HepG2 (cell line): ENCODE measurements around the gene NTN5. TPM values are rescaled to one million over a fixed set of nuclear protein-coding genes. Genes with fewer than 3 reads are reported as not detected.

Source experiments
- CEBPB ChIP-seq: IDR thresholded peaks from 2 replicates; pipeline ENCODE4 v1.6.1; 2011; ENCODE audit warnings: low read depth, low read length, improper control_type of control experiment, borderline replicate concordance
- CHD2 ChIP-seq: IDR thresholded peaks from 2 replicates; pipeline ENCODE4 v1.6.1; 2011; ENCODE audit warnings: low read depth, low read length, improper control_type of control experiment
- DPF2 ChIP-seq: sonication (generic); formaldehyde crosslinking; IDR thresholded peaks from 2 replicates; pipeline ENCODE4 v1.4.0; 2020; ENCODE audit warnings: mild to moderate bottlenecking, low read depth, missing genetic modification reagents, borderline replicate concordance
- EHMT2 ChIP-seq: fragments of 200-600 bp; sonication (generic); IDR thresholded peaks from 2 replicates; pipeline ENCODE4 v1.7.0; 2017; ENCODE audit warnings: antibody characterized with exemption, low read depth, low read length, borderline replicate concordance
- EP300 ChIP-seq, 3 experiments: sonication (generic) in 1 of 3; formaldehyde crosslinking in 1 of 3; IDR thresholded peaks; 2 replicates each; pipeline versions ENCODE4 v1.5.1 to v1.6.1; 2011 to 2020; ENCODE audit warnings: low read depth in 2 of 3, low read length in 2 of 3, borderline replicate concordance in 1 of 3, improper control_type of control experiment in 1 of 3, mild to moderate bottlenecking in 1 of 3, missing genetic modification reagents in 1 of 3, moderate library complexity in 1 of 3
- JUN ChIP-seq: sonication (generic); formaldehyde crosslinking; IDR thresholded peaks from 2 replicates; pipeline ENCODE4 v1.4.0; 2020; ENCODE audit warnings: mild to moderate bottlenecking, missing genetic modification reagents
- NFKB2 ChIP-seq: sonication (generic); formaldehyde crosslinking; IDR thresholded peaks from 2 replicates; pipeline ENCODE4 v1.4.0; 2020; ENCODE audit warnings: missing genetic modification reagents, borderline replicate concordance
- SALL1 ChIP-seq: sonication (generic); formaldehyde crosslinking; IDR thresholded peaks from 2 replicates; pipeline ENCODE4 v1.8.0; 2022; ENCODE audit warnings: mild to moderate bottlenecking, missing genetic modification reagents
- ZFP36L1 ChIP-seq: sonication (generic); formaldehyde crosslinking; IDR thresholded peaks from 2 replicates; pipeline ENCODE4 v1.8.0; 2022; ENCODE audit warnings: mild to moderate bottlenecking, missing genetic modification reagents, moderate library complexity
- ZNF143 ChIP-seq: sonication (generic); formaldehyde crosslinking; IDR thresholded peaks from 2 replicates; pipeline ENCODE4 v1.4.0; 2020; ENCODE audit warnings: missing genetic modification reagents
- ZNF256 ChIP-seq: sonication (generic); formaldehyde crosslinking; conservative IDR thresholded peaks from 2 replicates; pipeline ENCODE4 v1.4.0; 2020; ENCODE audit warnings: missing genetic modification reagents
- ZNF335 ChIP-seq: sonication (generic); formaldehyde crosslinking; IDR thresholded peaks from 2 replicates; pipeline ENCODE4 v1.4.0; 2020; ENCODE audit warnings: missing genetic modification reagents
- ZNF605 ChIP-seq: sonication (generic); formaldehyde crosslinking; IDR thresholded peaks from 2 replicates; pipeline ENCODE4 v1.8.0; 2022; ENCODE audit warnings: mild to moderate bottlenecking, missing genetic modification reagents
- ZNF773 ChIP-seq: sonication (generic); formaldehyde crosslinking; IDR thresholded peaks from 2 replicates; pipeline ENCODE4 v1.4.0; 2020; ENCODE audit warnings: missing genetic modification reagents, borderline replicate concordance
- ZSCAN25 ChIP-seq: sonication (generic); formaldehyde crosslinking; IDR thresholded peaks from 2 replicates; pipeline ENCODE4 v1.8.0; 2022; ENCODE audit warnings: mild to moderate bottlenecking, missing genetic modification reagents
- polyA plus RNA-seq, 8 experiments: library from polyadenylated mRNA; depleted of rRNA in 3 of 8; stranded (reverse) in 7 of 8; unstranded in 1 of 8; fragments of >200 nt; fragmentation: Illumina TruSeq in 4 of 8; extraction: Trizol in 4 of 8; gene quantifications; 2 replicates each; pipeline versions ENCODE4 v1.2.1 to v1.2.3, GENCODE V29; 2011 to 2016; ENCODE audit warnings: low read depth in 4 of 8, missing spikeins in 1 of 8, mixed read lengths in 1 of 8; ENCODE audit not compliant: insufficient read depth in 1 of 8
- total RNA-seq, 5 experiments: library from RNA; depleted of rRNA; stranded (reverse); fragments of >200 nt; fragmentation: Illumina TruSeq; extraction: Trizol; gene quantifications; 2 replicates each; pipeline ENCODE4 v1.2.3, GENCODE V29; 2016; ENCODE audit warnings: low read depth in 1 of 5
- TF ChIP-seq, protein P1 (sequence below): sonication (generic); formaldehyde crosslinking; IDR thresholded peaks from 2 replicates; pipeline ENCODE4 v1.5.1; 2020; ENCODE audit warnings: missing genetic modification reagents, mild to moderate bottlenecking, borderline replicate concordance
- TF ChIP-seq, protein P2 (sequence below): sonication (generic); formaldehyde crosslinking; IDR thresholded peaks from 2 replicates; pipeline ENCODE4 v1.5.0; 2020; ENCODE audit warnings: missing genetic modification reagents, mild to moderate bottlenecking, borderline replicate concordance
- TF ChIP-seq, protein P3 (sequence below): IDR thresholded peaks from 2 replicates; pipeline ENCODE4 v1.6.1; 2012; ENCODE audit warnings: low read depth, low read length, improper control_type of control experiment
- TF ChIP-seq, protein P4 (sequence below): sonication (generic); formaldehyde crosslinking; IDR thresholded peaks from 2 replicates; pipeline ENCODE4 v1.8.0; 2022; ENCODE audit warnings: mild to moderate bottlenecking, missing genetic modification reagents; ENCODE audit not compliant: insufficient replicate concordance
- TF ChIP-seq, protein P5 (sequence below): sonication (generic); formaldehyde crosslinking; IDR thresholded peaks from 2 replicates; pipeline ENCODE4 v1.5.0; 2020; ENCODE audit warnings: mild to moderate bottlenecking, missing genetic modification reagents, borderline replicate concordance

NTN5 gene
- total and polyA plus RNA-seq, 2 of the 13 experiments (the other 11 are each of a cell fraction or from before 2014, with no cell fraction given), result 0.05 TPM; not detected in 1

DNA sequence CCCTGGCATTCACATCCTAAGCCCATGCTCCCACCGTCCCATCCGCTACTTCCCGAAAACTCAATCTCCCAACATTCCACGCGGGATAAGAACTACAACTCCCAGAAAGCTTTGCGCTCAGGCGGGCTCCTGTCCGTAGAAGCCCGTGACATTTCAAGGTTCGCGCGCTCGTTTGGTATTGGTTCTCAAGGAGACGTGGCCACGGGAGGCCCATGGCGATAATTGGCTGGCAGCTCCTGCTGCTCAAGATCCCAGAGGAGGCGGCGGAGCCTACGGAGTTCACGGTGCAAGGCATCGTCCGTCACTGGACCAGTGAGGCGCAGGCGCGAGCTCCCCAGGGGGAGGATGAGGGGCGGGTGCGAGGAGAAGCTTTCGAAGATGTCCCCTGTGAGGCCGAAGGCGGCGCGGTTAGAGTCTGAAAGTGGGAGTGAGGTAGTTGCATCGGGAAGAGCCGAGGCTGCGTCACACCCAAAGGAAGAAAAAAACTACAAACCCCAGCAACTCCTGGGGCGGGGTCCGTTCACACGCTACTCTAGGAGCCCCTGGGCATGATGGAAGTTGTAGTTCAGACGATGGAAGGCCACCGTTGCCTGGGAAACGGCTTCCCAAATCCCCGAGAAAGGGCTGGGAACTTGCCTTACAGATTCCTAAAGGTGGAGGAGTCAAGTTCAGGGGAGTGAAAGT, 47.9 kb upstream of the NTN5 start (continued):
- TF ChIP-seq, protein P1, sequence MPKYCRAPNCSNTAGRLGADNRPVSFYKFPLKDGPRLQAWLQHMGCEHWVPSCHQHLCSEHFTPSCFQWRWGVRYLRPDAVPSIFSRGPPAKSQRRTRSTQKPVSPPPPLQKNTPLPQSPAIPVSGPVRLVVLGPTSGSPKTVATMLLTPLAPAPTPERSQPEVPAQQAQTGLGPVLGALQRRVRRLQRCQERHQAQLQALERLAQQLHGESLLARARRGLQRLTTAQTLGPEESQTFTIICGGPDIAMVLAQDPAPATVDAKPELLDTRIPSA (CRISPR knock-in tag), result no peak
- TF ChIP-seq, protein P2, sequence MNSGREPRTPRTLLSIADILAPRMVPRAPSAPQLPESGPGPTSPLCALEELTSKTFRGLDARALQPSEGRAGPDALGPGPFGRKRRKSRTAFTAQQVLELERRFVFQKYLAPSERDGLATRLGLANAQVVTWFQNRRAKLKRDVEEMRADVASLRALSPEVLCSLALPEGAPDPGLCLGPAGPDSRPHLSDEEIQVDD (CRISPR knock-in tag), result no peak
- TF ChIP-seq ZNF773, result no peak
- no peak for TF ChIP-seq ZNF256 (CRISPR knock-in tag)
- TF ChIP-seq CEBPB, result no peak
- no peak for TF ChIP-seq EP300 (IDR thresholded peaks at IDR 0.05; ENCODE audit: low read depth in 2 of 2, low read length in 2 of 2)
- no peak; the same call in 1 of the 2 replicates for TF ChIP-seq EP300 (CRISPR knock-in tag; IDR thresholded peaks at IDR 0.05; ENCODE audit: borderline replicate concordance)
- TF ChIP-seq ZNF605 (CRISPR knock-in tag), result no peak
- 0 out of 2 replicates have a peak, but pooled peaks have one; percentile 54 for TF ChIP-seq ZNF335 (CRISPR knock-in tag)
- TF ChIP-seq CHD2, result peak; percentile 72
- TF ChIP-seq, protein P3, sequence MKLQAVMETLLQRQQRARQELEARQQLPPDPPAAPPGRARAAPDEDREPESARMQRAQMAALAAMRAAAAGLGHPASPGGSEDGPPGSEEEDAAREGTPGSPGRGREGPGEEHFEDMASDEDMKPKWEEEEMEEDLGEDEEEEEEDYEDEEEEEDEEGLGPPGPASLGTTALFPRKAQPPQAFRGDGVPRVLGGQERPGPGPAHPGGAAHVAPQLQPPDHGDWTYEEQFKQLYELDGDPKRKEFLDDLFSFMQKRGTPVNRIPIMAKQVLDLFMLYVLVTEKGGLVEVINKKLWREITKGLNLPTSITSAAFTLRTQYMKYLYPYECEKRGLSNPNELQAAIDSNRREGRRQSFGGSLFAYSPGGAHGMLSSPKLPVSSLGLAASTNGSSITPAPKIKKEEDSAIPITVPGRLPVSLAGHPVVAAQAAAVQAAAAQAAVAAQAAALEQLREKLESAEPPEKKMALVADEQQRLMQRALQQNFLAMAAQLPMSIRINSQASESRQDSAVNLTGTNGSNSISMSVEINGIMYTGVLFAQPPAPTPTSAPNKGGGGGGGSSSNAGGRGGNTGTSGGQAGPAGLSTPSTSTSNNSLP, result no peak
- TF ChIP-seq, protein P4, sequence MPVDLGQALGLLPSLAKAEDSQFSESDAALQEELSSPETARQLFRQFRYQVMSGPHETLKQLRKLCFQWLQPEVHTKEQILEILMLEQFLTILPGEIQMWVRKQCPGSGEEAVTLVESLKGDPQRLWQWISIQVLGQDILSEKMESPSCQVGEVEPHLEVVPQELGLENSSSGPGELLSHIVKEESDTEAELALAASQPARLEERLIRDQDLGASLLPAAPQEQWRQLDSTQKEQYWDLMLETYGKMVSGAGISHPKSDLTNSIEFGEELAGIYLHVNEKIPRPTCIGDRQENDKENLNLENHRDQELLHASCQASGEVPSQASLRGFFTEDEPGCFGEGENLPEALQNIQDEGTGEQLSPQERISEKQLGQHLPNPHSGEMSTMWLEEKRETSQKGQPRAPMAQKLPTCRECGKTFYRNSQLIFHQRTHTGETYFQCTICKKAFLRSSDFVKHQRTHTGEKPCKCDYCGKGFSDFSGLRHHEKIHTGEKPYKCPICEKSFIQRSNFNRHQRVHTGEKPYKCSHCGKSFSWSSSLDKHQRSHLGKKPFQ (CRISPR knock-in tag), result no peak
- TF ChIP-seq EHMT2, result no peak
- no peak for TF ChIP-seq ZFP36L1 (CRISPR knock-in tag)
- TF ChIP-seq ZSCAN25 (CRISPR knock-in tag), result no peak
- TF ChIP-seq SALL1 (CRISPR knock-in tag), result peak; percentile 18; the same call in 1 of the 2 replicates
- TF ChIP-seq ZNF143 (CRISPR knock-in tag), result peak; percentile 90
- TF ChIP-seq JUN (CRISPR knock-in tag), result 0 out of 2 replicates have a peak, but pooled peaks have one; percentile 21
- TF ChIP-seq DPF2 (CRISPR knock-in tag), result no peak
- TF ChIP-seq, protein P5, sequence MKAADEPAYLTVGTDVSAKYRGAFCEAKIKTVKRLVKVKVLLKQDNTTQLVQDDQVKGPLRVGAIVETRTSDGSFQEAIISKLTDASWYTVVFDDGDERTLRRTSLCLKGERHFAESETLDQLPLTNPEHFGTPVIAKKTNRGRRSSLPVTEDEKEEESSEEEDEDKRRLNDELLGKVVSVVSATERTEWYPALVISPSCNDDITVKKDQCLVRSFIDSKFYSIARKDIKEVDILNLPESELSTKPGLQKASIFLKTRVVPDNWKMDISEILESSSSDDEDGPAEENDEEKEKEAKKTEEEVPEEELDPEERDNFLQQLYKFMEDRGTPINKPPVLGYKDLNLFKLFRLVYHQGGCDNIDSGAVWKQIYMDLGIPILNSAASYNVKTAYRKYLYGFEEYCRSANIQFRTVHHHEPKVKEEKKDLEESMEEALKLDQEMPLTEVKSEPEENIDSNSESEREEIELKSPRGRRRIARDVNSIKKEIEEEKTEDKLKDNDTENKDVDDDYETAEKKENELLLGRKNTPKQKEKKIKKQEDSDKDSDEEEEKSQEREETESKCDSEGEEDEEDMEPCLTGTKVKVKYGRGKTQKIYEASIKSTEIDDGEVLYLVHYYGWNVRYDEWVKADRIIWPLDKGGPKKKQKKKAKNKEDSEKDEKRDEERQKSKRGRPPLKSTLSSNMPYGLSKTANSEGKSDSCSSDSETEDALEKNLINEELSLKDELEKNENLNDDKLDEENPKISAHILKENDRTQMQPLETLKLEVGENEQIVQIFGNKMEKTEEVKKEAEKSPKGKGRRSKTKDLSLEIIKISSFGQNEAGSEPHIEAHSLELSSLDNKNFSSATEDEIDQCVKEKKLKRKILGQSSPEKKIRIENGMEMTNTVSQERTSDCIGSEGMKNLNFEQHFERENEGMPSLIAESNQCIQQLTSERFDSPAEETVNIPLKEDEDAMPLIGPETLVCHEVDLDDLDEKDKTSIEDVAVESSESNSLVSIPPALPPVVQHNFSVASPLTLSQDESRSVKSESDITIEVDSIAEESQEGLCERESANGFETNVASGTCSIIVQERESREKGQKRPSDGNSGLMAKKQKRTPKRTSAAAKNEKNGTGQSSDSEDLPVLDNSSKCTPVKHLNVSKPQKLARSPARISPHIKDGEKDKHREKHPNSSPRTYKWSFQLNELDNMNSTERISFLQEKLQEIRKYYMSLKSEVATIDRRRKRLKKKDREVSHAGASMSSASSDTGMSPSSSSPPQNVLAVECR (CRISPR knock-in tag), result peak; percentile 50; the same call in 1 of the 2 replicates
- TF ChIP-seq NFKB2, result no peak
